ENCODE results near the gene FER1L5.

FER1L5 gene

GRCh38 chr2:96695602-96696001 is 53.0 kb downstream of the FER1L5 start:
- DNase-seq (ENCODE audit: low read depth in 2 of 2) = no peak

GRCh38 chr2:96697476-96697875 is 54.9 kb downstream of the FER1L5 start:
- no peak for DNase-seq (ENCODE audit: low read depth in 2 of 2)

- DNase-seq (ENCODE audit: low read depth in 2 of 2) = no peak
Observed at GRCh38 chr2:96698221-96698861, 55.8 kb downstream of the FER1L5 start.

- no peak for DNase-seq (ENCODE audit: low read depth in 2 of 2)
Observed at GRCh38 chr2:96699021-96699420, 56.5 kb downstream of the FER1L5 start.

GRCh38 chr2:96699621-96700020 is 57.1 kb downstream of the FER1L5 start:
- DNase-seq (ENCODE audit: low read depth in 2 of 2) = no peak

- no peak for DNase-seq (ENCODE audit: low read depth in 2 of 2)
Observed at GRCh38 chr2:96700086-96700485, 57.5 kb downstream of the FER1L5 start.

GRCh38 chr2:96701636-96702035 is 59.1 kb downstream of the FER1L5 start:
- no peak for DNase-seq (ENCODE audit: low read depth in 2 of 2)

GRCh38 chr2:96702098-96702785 is 59.7 kb downstream of the FER1L5 start:
- no peak for DNase-seq (ENCODE audit: low read depth in 2 of 2)

- DNase-seq (ENCODE audit: low read depth in 2 of 2) = no peak
Observed at GRCh38 chr2:96703021-96703751, 60.6 kb downstream of the FER1L5 start.

- DNase-seq (ENCODE audit: low read depth in 2 of 2) = no peak
Observed at GRCh38 chr2:96710985-96711384, 68.4 kb downstream of the FER1L5 start.

- DNase-seq (ENCODE audit: low read depth in 2 of 2) = no peak
Observed at GRCh38 chr2:96715658-96716057, 73.1 kb downstream of the FER1L5 start.

GRCh38 chr2:96716388-96716787 is 73.8 kb downstream of the FER1L5 start:
- no peak for DNase-seq (ENCODE audit: low read depth in 2 of 2)

- no peak for DNase-seq (ENCODE audit: low read depth in 2 of 2)
Observed at GRCh38 chr2:96726131-96726530, 83.6 kb downstream of the FER1L5 start.

- DNase-seq (ENCODE audit: low read depth in 2 of 2) = no peak
Observed at GRCh38 chr2:96727431-96727830, 84.9 kb downstream of the FER1L5 start.

- no peak for DNase-seq (ENCODE audit: low read depth in 2 of 2)
Observed at GRCh38 chr2:96729748-96730147, 87.2 kb downstream of the FER1L5 start.

- DNase-seq (ENCODE audit: low read depth in 2 of 2) = no peak
Observed at GRCh38 chr2:96730212-96730611, 87.6 kb downstream of the FER1L5 start.

- DNase-seq (ENCODE audit: low read depth in 2 of 2) = no peak
Observed at GRCh38 chr2:96733931-96734330, 91.4 kb downstream of the FER1L5 start.

- DNase-seq (ENCODE audit: low read depth in 2 of 2) = no peak
Observed at GRCh38 chr2:96734880-96735583, 92.5 kb downstream of the FER1L5 start.

GRCh38 chr2:96737251-96737650 is 94.7 kb downstream of the FER1L5 start:
- DNase-seq (ENCODE audit: low read depth in 2 of 2) = no peak

GRCh38 chr2:96737831-96738230 is 95.3 kb downstream of the FER1L5 start:
- no peak for DNase-seq (ENCODE audit: low read depth in 2 of 2)

GRCh38 chr2:96739076-96739632 is 96.6 kb downstream of the FER1L5 start:
- no peak for DNase-seq (ENCODE audit: low read depth in 2 of 2)

All from stimulated activated CD4-positive, alpha-beta T cell treated with anti-CD3 and anti-CD28 coated beads, Interleukin-1b, Interleukin-23, amount 100 ng/mL, for 1 hour (primary cell).